Umbilical cord (tissue), 2 donors: ENCODE measurements around the gene IGSF11. TPM values are rescaled to one million over a fixed set of nuclear protein-coding genes. Genes with fewer than 3 reads are reported as not detected.

ENCODE experiments used
- DNase-seq: peaks from one replicate; pipeline ENCODE4 v3.0.0-alpha.2; 2015; ENCODE audit warnings: low spot score
- total RNA-seq: library from RNA; depleted of rRNA; stranded (reverse); fragments of >200 nt; gene quantifications from one replicate; pipeline ENCODE4 v1.2.3, GENCODE V29; 2014; ENCODE audit warnings: low replicate concordance; ENCODE audit not compliant: insufficient read depth

Gene IGSF11
- total RNA-seq, 1 donor from 2014 or later, result 7.7 TPM

- no peak for DNase-seq
Observed at GRCh38 chr3:118951089-118951488, 83.6 kb downstream of the IGSF11 start.

DNA sequence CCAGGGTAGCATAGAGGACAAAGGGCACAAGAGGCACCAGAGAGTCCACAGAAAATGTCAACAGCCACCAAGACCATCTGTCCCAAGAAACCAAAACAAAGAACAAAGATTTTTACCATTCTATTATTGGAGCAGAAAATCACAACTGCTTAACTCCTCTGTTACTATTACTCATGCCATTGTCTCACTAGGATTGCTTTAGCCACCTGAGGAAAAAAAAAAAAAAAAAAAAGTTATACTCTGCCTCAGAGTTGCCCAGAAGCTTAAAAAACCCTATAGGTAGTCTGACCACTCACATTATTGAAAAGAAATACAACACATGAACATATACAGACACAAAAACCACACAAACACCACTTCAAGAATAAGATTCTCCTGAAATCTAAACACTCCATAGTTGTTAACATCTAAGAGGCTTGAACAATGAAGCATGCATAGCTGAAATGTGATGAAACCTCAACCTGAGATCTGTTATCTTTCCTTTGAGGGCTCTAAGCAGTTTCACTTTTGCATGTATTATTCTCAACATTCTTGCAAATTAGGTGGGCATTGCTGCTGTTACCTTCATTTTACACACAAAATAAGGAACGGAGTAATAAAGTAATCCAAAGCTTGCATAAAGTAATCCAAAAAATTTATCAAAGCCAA lies 85.4 kb downstream of the IGSF11 start:
- no peak for DNase-seq

GRCh38 chr3:118948146-118948545 lies 86.5 kb downstream of the IGSF11 start:
- no peak for DNase-seq

GRCh38 chr3:118946449-118946848 lies 88.2 kb downstream of the IGSF11 start:
- DNase-seq, result no peak

- DNase-seq, result peak; percentile 61
Observed at GRCh38 chr3:118945834-118946233, 88.8 kb downstream of the IGSF11 start.

DNA sequence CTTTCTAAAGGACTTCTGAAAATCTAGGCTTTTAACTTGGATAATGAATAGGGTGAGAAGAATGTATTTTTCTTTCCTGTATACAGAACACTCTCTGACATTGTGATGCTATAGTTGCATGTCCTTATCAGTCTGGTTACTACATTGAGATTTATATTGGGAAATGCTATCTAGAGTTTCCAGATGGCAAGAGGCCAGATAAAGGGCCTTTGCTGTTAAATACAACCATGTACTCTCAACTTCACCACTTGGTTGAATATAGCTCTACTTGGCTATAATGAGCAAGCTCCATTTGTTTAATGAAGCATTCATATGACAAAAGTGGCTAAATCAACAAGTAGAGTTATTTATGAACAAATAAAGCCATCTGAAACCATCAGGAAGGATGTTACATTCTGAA lies 91.0 kb downstream of the IGSF11 start:
- peak; percentile 87 for DNase-seq

- peak; percentile 45 for DNase-seq
Observed at GRCh38 chr3:118942671-118943070, 92.0 kb downstream of the IGSF11 start.

DNA sequence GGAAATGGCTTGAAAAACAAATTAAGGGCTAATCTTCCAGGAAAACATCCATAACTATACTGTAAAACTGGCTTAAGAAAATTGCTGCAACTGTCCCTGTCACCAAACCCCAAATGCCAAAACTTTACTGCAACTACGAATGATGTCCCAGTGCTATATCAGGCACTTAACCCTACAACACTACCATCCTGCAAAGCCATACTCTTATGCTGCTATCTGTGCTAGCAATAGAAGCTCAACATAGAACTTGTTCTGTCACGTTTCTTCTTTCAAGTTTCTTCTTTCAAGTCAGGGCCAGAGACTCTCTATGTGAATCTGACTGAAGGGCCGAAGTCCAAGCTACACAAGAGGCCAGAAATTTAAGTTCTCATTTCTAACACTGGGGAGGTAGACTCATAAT lies 92.5 kb downstream of the IGSF11 start:
- no peak for DNase-seq

DNA sequence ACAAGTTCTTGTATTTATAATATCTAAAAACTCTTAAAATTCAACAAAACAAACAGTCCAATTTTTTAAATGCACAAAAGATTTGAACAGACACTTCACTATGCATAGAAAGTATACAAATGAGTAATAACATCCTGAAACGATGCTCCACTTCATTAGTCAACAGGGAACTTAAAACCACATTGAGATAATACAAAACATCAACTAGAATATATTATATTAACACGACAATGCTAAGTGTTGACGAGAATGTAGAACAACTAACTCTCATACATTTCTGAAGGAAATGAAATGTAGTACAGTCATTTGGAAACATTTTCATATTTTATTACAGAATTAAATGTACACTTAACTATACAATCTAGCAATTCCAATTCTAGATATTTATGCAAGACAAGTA lies 93.4 kb downstream of the IGSF11 start:
- DNase-seq, result no peak

DNA sequence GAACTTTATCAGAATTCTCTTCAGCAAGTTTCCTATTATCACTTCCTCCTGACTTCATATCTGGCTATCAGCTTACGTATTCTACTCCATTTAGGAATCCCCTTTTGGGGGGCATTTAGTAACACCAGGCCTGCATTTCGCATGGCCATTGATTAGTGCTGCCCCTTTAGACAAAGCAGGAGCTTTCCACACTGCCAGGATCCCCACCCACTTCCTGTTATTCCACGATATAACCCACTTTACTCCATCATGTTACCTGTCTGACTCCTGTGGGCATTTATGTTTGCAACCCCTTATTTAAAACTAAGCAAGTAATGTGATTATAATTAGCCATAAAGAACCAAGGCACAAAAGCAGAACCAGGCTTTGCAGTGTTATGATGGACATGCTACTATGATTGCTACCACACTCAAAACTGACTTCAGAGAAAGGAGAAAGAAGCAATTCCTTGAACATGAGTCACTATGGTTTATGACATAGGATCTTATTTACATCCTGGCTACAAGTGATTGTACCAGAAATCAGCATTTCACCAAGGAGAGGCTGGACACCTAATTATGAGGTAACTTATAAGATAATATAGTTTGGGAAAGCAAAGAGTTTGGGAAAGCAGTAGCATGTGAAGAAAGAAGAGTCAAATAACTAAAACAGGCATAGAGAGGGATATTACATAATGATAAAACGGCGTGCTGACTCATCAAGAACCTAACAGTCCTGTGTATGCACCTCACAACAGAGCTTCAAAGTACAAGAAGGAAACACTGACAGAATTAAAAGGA lies 96.3 kb downstream of the IGSF11 start:
- no peak for DNase-seq

DNA sequence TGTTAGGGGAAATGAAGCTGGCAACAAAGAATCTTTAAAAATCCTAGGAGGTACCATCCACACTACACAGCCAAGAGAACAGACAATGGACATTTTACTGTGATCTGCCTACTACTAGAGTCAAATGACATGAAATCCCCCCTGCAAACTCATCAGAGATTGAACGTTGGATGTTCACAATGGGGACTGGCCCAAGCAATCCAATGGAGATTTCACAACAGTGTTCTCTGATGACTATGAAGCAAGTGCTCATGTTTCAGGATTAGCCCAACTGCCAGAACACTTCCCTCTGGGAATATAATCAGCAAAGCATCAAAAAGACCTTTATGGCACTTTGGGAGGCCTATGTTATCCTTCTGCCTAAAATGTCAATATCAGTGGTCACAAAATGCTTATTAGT lies 97.8 kb downstream of the IGSF11 start:
- no peak for DNase-seq

GRCh38 chr3:118932822-118933558 lies 101.7 kb downstream of the IGSF11 start:
- no peak for DNase-seq

- no peak for DNase-seq
Observed at GRCh38 chr3:118931996-118932395, 102.7 kb downstream of the IGSF11 start.

- DNase-seq, result no peak
Observed at GRCh38 chr3:118927449-118927848, 107.2 kb downstream of the IGSF11 start.

- peak; percentile 2 for DNase-seq
Observed at GRCh38 chr3:118912188-118912587, 122.5 kb downstream of the IGSF11 start.

- DNase-seq, result no peak
Observed at GRCh38 chr3:118910332-118910731, 124.3 kb downstream of the IGSF11 start.

DNA sequence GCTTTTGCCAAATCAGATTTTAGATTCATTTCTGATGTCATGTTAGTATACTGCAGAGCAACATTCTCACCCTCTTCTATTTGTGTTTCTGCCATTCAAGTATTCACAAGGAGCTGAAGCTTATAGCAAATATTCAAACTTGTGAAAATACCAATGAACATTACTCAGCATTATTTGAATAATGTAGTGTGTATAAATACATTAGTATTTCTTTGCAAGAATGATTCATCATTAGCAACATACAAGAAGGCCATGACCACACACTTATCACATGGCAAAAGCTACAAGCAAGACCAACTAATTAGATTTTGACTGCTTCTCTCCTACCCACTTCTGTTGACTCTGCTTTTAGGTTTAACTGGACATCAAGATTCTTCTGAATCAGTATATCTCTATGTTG lies 124.9 kb downstream of the IGSF11 start:
- DNase-seq, result no peak

DNA sequence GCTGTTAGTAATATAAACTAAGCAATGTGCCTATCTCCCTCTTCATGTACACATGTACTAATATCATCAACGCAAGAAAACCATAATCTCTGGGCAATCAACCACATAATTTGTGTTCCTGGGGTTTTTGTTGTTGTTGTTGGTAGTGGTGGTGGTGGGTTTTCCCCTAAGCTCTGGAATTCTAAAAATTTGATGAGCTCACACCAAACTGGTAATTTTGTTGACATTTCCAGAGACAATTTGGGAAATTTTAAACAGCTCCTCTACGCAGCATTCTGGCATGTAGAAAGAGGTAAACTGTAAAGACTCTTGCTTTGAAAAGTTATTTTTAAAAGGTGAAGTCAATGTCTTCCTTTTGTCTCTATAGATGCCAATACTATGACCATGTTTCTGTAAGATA lies 126.7 kb downstream of the IGSF11 start:
- DNase-seq, result no peak

DNA sequence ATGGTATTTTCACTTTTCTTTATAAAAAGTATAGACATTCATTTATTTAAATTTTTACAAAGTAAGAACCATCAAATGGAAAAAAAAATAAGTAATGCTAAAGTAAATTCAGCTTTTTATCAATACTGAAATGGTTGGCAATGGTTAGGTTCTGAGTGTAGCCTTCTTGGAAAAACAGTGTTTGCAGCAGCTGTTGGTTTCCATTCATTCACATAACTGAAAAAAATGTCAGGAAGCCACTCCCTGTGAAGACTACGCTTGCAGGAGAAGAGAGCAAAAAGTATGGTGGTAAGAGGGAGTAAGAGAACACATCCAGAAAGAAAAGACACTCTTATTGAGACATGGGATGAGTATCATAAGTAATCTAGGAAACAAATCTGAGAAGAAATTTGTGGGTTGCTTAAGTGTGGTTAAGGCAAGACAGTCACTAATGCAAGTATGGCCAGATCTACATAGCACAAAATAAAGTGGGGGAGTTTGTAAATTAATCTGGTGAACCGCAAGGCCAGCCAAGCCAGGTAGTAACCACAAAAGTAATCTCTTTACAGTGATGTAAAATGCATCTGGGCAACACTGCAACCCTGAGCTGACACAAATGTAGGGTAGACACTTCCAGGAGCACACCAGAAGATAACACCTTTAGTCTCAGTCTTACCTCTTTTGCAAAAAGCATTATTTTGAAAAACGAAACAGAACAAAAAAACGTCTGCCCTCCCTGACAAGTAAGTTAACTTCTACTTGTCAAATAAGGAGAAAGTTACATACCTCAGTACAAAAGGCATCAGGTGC lies 133.7 kb downstream of the IGSF11 start:
- DNase-seq, result no peak

- DNase-seq, result no peak
Observed at GRCh38 chr3:118890206-118890605, 144.4 kb downstream of the IGSF11 start.

DNA sequence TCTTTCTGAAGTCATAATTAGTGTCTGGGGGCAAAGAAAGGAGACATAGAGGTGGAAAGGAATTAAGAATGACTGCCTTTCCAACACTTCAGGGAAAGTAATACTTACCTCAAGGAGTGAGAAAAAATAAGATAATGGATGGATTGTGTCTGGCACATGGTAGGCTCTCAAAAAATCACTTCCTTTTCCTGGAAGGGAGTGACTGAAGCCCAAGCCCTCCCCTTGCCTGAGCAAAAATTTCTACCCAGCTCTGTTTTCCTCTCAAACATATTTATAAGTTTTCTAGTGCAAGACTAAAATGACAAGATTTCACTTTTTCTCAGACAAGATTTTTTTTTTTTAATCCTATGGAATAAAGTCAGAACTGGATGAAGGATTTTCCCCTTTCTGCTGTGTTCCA lies 145.0 kb downstream of the IGSF11 start:
- DNase-seq, result no peak

GRCh38 chr3:118886708-118887107 lies 147.9 kb downstream of the IGSF11 start:
- DNase-seq, result no peak
